ENCODE data around the gene SHROOM4.
A peak's percentile ranks its signal among the peaks of the same experiment; 100 is the strongest.

The SHROOM4 gene

GRCh38 chrX:50787099-50787498 lies 26.9 kb downstream of the SHROOM4 start:
- no peak for DNase-seq

- no peak for DNase-seq
Observed at GRCh38 chrX:50780144-50780543, 33.9 kb downstream of the SHROOM4 start.

GRCh38 chrX:50779694-50780093 lies 34.3 kb downstream of the SHROOM4 start:
- DNase-seq = no peak

- DNase-seq = no peak
Observed at GRCh38 chrX:50778272-50778671, 35.7 kb downstream of the SHROOM4 start.

GRCh38 chrX:50776248-50776647 lies 37.7 kb downstream of the SHROOM4 start:
- no peak for DNase-seq

GRCh38 chrX:50771382-50771781 lies 42.6 kb downstream of the SHROOM4 start:
- no peak for DNase-seq

GRCh38 chrX:50770702-50771101 lies 43.3 kb downstream of the SHROOM4 start:
- DNase-seq = peak in 1 of 58 donors; percentile 8

- DNase-seq = peak in 40 of 58 donors; percentile 0 to 71 (median 16)
Observed at GRCh38 chrX:50769389-50770063, 44.5 kb downstream of the SHROOM4 start.

- no peak for DNase-seq
Observed at GRCh38 chrX:50768801-50769200, 45.2 kb downstream of the SHROOM4 start.

GRCh38 chrX:50765986-50766385 lies 48.0 kb downstream of the SHROOM4 start:
- DNase-seq = no peak

GRCh38 chrX:50762578-50762977 lies 51.4 kb downstream of the SHROOM4 start:
- no peak for DNase-seq

GRCh38 chrX:50756276-50756675 lies 57.7 kb downstream of the SHROOM4 start:
- no peak for DNase-seq

- DNase-seq = no peak
Observed at GRCh38 chrX:50751091-50751490, 62.9 kb downstream of the SHROOM4 start.

- peak in 9 of 58 donors; percentile 0 to 12 (median 3) for DNase-seq
Observed at GRCh38 chrX:50747471-50747900, 66.5 kb downstream of the SHROOM4 start.

GRCh38 chrX:50736656-50737055 lies 77.3 kb downstream of the SHROOM4 start:
- DNase-seq = no peak

GRCh38 chrX:50726296-50726695 lies 87.7 kb downstream of the SHROOM4 start:
- no peak for DNase-seq

- DNase-seq = no peak
Observed at GRCh38 chrX:50725310-50725709, 88.7 kb downstream of the SHROOM4 start.

- DNase-seq = no peak
Observed at GRCh38 chrX:50723006-50723405, 91.0 kb downstream of the SHROOM4 start.

- no peak for DNase-seq
Observed at GRCh38 chrX:50721764-50722521, 92.1 kb downstream of the SHROOM4 start.

GRCh38 chrX:50719614-50720013 lies 94.4 kb downstream of the SHROOM4 start:
- DNase-seq = no peak

GRCh38 chrX:50718776-50719175 lies 95.2 kb downstream of the SHROOM4 start:
- DNase-seq = no peak

GRCh38 chrX:50716706-50717105 lies 97.3 kb downstream of the SHROOM4 start:
- no peak for DNase-seq

- DNase-seq = no peak
Observed at GRCh38 chrX:50712777-50713176, 101.2 kb downstream of the SHROOM4 start.
